SU-DHL-6 (cell line): ENCODE results near the gene IFNL2.

Source experiments
- H2AFZ ChIP-seq: fragments of 200-600 bp; sonication (generic); 2 replicates; pipeline ENCODE4 v1.6.1; 2014; ENCODE audit warnings: low read depth, mild to moderate bottlenecking, moderate library complexity, mixed read lengths, antibody characterized with exemption, low read length; ENCODE audit not compliant: severe bottlenecking
- H3F3A ChIP-seq: fragments of 200-600 bp; shearing (Covaris generic); 2 replicates; pipeline ENCODE4 v1.6.0; 2016; ENCODE audit warnings: antibody characterized with exemption, mild to moderate bottlenecking; ENCODE audit not compliant: insufficient read depth
- H3K27ac ChIP-seq: fragments of 200-600 bp; sonication (generic); 2 replicates; pipeline ENCODE4 v1.5.1; 2016; ENCODE audit warnings: low read depth, mild to moderate bottlenecking, low read length, moderate library complexity, mixed read lengths
- H3K27me3 ChIP-seq: fragments of 200-600 bp; sonication (generic), shearing (Covaris generic); 2 replicates; pipeline ENCODE4 v1.6.0; 2014; ENCODE audit warnings: mild to moderate bottlenecking, low read length
- H3K36me3 ChIP-seq: fragments of 200-600 bp; sonication (generic); 2 replicates; pipeline ENCODE4 v1.6.1; 2014; ENCODE audit warnings: mild to moderate bottlenecking, low read length, mixed read lengths
- H3K4me2 ChIP-seq: fragments of 300-600, 200-600 bp; shearing (Covaris generic), sonication (generic); 2 replicates; pipeline ENCODE4 v1.6.0; 2014; ENCODE audit warnings: low read length, low read depth, mild to moderate bottlenecking; ENCODE audit not compliant: poor library complexity, severe bottlenecking
- H3K4me3 ChIP-seq: fragments of 200-600 bp; sonication (generic); 2 replicates; pipeline ENCODE4 v1.5.1; 2014; ENCODE audit warnings: antibody characterized with exemption, low read length, mild to moderate bottlenecking, mixed read lengths; ENCODE audit not compliant: insufficient read depth, poor library complexity, severe bottlenecking
- H3K79me2 ChIP-seq: fragments of 200-600 bp; sonication (generic); 2 replicates; pipeline ENCODE4 v1.6.1; 2014; ENCODE audit warnings: mild to moderate bottlenecking, low read length, moderate library complexity; ENCODE audit not compliant: insufficient read depth
- H3K9ac ChIP-seq: fragments of 200-600 bp; sonication (generic); 2 replicates; pipeline ENCODE4 v1.7.0; 2014; ENCODE audit warnings: mild to moderate bottlenecking, low read length
- H3K9me2 ChIP-seq: fragments of 200-600 bp; sonication (generic); replicated peaks from 2 replicates; pipeline ENCODE4 v1.6.1; 2014; ENCODE audit warnings: low read length; ENCODE audit not compliant: insufficient read depth
- H3K9me3 ChIP-seq: fragments of 200-600 bp; sonication (generic); 2 replicates; pipeline ENCODE4 v1.6.1; 2014; ENCODE audit warnings: low read length, mixed read lengths; ENCODE audit not compliant: insufficient read depth
- H4K20me1 ChIP-seq: fragments of 200-600 bp; sonication (generic); 2 replicates; pipeline ENCODE4 v1.6.1; 2014; ENCODE audit warnings: low read depth, mild to moderate bottlenecking, antibody characterized with exemption, low read length, moderate library complexity, mixed read lengths
- EZH2phosphoT487 ChIP-seq: fragments of 200-600 bp; sonication (generic), shearing (Covaris generic); conservative IDR thresholded peaks from 2 replicates; pipeline ENCODE4 v1.6.1; 2018; ENCODE audit warnings: mild to moderate bottlenecking, antibody characterized with exemption, low read length, moderate library complexity, mixed read lengths
- TF ChIP-seq, protein P1 (sequence below): fragments of 200-600 bp; sonication (generic); IDR thresholded peaks from one replicate; pipeline ENCODE4 v1.5.1; 2017; ENCODE audit warnings: antibody characterized with exemption, mild to moderate bottlenecking, low read length, moderate library complexity; ENCODE audit not compliant: insufficient read depth, poor library complexity, severe bottlenecking

IFNL2 gene

DNA sequence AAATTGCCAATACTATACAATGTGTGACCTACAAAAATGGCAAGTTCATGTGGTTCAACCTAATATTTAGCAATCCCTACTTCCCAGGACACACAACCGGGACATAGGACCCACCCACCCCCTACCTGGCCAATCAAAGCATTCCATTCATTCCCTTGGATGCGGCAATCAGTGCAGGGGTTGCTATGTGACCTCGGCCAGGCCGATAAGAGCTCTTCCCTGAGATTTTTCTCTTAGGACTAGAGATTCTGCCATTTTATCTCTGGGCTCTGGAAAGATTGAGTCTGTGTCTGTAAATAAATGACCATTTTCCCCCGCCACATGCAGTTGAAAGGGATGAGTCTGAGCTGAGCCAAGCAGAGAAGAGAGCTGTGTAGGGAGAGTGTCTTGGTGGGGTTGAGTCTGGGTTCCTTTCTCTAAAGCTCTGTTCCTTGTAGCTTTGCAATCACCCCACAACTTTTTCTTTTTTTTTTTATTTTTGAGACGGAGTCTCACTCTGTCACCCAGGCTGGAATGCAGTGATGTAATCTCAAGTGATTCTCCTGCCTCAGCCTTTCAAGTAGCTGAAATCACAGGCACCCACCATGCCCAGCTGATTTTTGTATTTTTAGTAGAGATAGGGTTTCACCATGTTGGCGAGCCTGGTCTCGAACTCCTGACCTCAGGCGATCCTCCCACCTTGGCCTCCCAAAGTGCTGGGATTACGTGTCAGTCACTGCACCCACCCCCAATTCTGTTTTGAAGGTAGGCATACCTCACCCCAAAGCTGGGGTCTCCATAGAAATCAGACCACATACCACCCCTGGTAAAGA lies 35.4 kb downstream of the IFNL2 start:
- H3K9me2 ChIP-seq, result no peaks in the 10 kb centered on the region
- H3K4me3 ChIP-seq, result no peak overlapping the region
- H3K27me3 ChIP-seq, result no peaks in the 10 kb centered on the region
- H3K9me3 ChIP-seq, result no peaks in the 10 kb centered on the region
- H3K9ac ChIP-seq, result no peak overlapping the region
- H2AFZ ChIP-seq, result no peak overlapping the region
- no peaks in the 10 kb centered on the region for H3F3A ChIP-seq
- no peak overlapping the region for H3K27ac ChIP-seq
- H4K20me1 ChIP-seq, result no peaks in the 10 kb centered on the region
- H3K36me3 ChIP-seq, result no peaks in the 10 kb centered on the region
- H3K79me2 ChIP-seq, result no peaks in the 10 kb centered on the region
- TF ChIP-seq EZH2phosphoT487, result no peak
- TF ChIP-seq, protein P1, sequence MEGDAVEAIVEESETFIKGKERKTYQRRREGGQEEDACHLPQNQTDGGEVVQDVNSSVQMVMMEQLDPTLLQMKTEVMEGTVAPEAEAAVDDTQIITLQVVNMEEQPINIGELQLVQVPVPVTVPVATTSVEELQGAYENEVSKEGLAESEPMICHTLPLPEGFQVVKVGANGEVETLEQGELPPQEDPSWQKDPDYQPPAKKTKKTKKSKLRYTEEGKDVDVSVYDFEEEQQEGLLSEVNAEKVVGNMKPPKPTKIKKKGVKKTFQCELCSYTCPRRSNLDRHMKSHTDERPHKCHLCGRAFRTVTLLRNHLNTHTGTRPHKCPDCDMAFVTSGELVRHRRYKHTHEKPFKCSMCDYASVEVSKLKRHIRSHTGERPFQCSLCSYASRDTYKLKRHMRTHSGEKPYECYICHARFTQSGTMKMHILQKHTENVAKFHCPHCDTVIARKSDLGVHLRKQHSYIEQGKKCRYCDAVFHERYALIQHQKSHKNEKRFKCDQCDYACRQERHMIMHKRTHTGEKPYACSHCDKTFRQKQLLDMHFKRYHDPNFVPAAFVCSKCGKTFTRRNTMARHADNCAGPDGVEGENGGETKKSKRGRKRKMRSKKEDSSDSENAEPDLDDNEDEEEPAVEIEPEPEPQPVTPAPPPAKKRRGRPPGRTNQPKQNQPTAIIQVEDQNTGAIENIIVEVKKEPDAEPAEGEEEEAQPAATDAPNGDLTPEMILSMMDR, result no peak
- no peak overlapping the region for H3K4me2 ChIP-seq

DNA sequence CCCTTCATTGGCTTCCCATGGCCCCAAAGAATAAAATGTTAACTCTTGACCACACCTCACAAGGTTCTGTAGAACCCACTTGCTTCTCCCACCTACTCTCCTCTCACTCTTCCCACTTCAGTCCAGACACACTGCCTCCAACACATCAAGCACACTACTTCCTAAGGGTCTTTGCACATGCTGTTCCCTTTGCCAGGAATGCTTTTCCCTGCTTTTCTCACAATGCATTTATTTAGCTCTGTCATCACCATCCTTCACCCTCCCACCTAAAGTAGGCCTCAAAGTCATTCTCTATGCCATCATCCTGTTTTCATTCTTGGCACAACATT lies 36.0 kb downstream of the IFNL2 start:
- Histone ChIP-seq H4K20me1 (no peaks in the 10 kb centered on the region), H3K27me3 (no peaks in the 10 kb centered on the region), H3K27ac (no peak overlapping the region), H3K36me3 (no peaks in the 10 kb centered on the region), H3K4me2 (no peak overlapping the region), H2AFZ (no peak overlapping the region), H3F3A (no peaks in the 10 kb centered on the region), H3K9me2 (no peaks in the 10 kb centered on the region), H3K4me3 (no peak overlapping the region), H3K9ac (no peak overlapping the region), H3K9me3 (no peaks in the 10 kb centered on the region), H3K79me2 (no peaks in the 10 kb centered on the region)
- TF ChIP-seq, protein P1, result no peak
- no peak for TF ChIP-seq EZH2phosphoT487

DNA sequence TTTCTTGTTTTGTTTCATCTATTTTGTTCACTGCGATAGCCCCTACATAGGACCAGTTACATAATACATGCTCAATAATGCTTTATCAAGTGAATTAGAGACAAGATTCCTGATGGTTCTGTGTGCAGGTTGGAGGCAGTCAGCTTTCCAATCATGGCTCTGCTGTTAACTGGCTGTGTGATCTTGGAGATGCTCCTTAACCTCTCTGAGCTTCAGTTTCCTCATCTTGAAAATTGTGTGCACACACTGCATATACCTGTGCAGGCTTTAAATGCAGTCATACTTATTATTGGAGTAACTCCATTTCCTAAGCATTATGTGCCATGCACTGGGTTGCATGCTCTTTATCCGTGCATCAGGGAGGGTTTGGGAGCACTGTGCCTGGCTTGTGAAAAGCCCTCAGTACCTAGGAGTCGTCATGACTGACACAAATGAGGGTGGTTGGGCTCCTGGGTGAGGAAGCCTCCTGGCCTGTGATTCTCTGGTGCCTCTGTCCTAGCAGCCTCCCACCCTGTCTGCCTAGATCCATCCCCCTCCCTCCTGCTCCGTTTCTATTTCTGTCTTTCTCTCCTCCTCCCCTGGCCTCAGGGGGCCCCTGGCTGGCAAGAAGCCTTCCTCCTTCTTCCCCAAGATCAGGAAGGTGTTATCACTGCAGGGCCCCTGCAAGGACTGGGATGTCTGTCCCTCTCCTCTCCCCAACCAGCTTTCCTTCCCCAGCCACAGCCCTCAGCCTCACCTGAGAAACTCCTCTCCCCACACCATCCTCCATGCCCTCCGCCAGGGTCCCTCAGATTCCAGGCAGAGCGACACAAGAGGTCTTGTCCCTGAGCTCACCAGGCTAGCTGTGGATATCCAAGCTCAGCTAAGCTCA lies 36.7 kb downstream of the IFNL2 start:
- H2AFZ ChIP-seq, result no peak overlapping the region
- no peak overlapping the region for H3K4me3 ChIP-seq
- no peaks in the 10 kb centered on the region for H4K20me1 ChIP-seq
- no peak overlapping the region for H3K9ac ChIP-seq
- no peaks in the 10 kb centered on the region for H3K36me3 ChIP-seq
- H3F3A ChIP-seq, result no peaks in the 10 kb centered on the region
- no peaks in the 10 kb centered on the region for H3K9me3 ChIP-seq
- TF ChIP-seq, protein P1, result no peak
- no peak for TF ChIP-seq EZH2phosphoT487
- no peaks in the 10 kb centered on the region for H3K9me2 ChIP-seq
- no peaks in the 10 kb centered on the region for H3K27me3 ChIP-seq
- no peak overlapping the region for H3K4me2 ChIP-seq
- H3K79me2 ChIP-seq, result no peaks in the 10 kb centered on the region
- H3K27ac ChIP-seq, result no peak overlapping the region
